Rectal smooth muscle tissue (tissue), 1 donor: Measurements from ENCODE around the gene AKT3.
"Not testable (repeated sequence)": the region's sequence is repeated elsewhere in the genome, so short reads cannot be mapped to it uniquely, and the experiment has no call there.

Experiments
- H3K27ac ChIP-seq: one replicate; pipeline ENCODE4 v1.7.0; 2013; ENCODE audit warnings: low read depth, low read length, inconsistent platforms
- H3K27me3 ChIP-seq: one replicate; pipeline ENCODE4 v1.7.0; 2013; ENCODE audit warnings: low read length; ENCODE audit not compliant: control insufficient read depth, insufficient read depth
- H3K36me3 ChIP-seq: one replicate; pipeline ENCODE4 v1.7.0; 2013; ENCODE audit warnings: low read length; ENCODE audit not compliant: control insufficient read depth, insufficient read depth
- H3K4me1 ChIP-seq: one replicate; pipeline ENCODE4 v1.7.0; 2013; ENCODE audit warnings: low read length; ENCODE audit not compliant: control insufficient read depth, insufficient read depth
- H3K4me3 ChIP-seq: one replicate; pipeline ENCODE4 v1.7.0; 2013; ENCODE audit warnings: low read length
- H3K9ac ChIP-seq: one replicate; pipeline ENCODE4 v1.7.0; 2013; ENCODE audit warnings: low read length

The AKT3 gene

GRCh38 chr1:243834130-243834529 is 15.9 kb downstream of the AKT3 start:
- Histone ChIP-seq H3K27me3 (no peaks in the 10 kb centered on the region), H3K4me1 (peaks cover 4% of the 10 kb centered on the region), H3K9ac (no peak overlapping the region), H3K4me3 (no peak overlapping the region), H3K36me3 (no peaks in the 10 kb centered on the region), H3K27ac (no peak overlapping the region)

- H3K27ac ChIP-seq: no peak overlapping the region
- H3K36me3 ChIP-seq: no peaks in the 10 kb centered on the region
- peaks cover 4% of the 10 kb centered on the region for H3K4me1 ChIP-seq
- no peaks in the 10 kb centered on the region for H3K27me3 ChIP-seq
- H3K4me3 ChIP-seq: no peak overlapping the region
- H3K9ac ChIP-seq: no peak overlapping the region
Measured at GRCh38 chr1:243831463-243831862, 18.6 kb downstream of the AKT3 start.

GRCh38 chr1:243827206-243827605 is 22.8 kb downstream of the AKT3 start:
- H3K4me3 ChIP-seq: no peak overlapping the region
- no peak overlapping the region for H3K9ac ChIP-seq
- peaks cover 4% of the 10 kb centered on the region for H3K4me1 ChIP-seq
- no peak overlapping the region for H3K27ac ChIP-seq
- no peaks in the 10 kb centered on the region for H3K36me3 ChIP-seq
- H3K27me3 ChIP-seq: no peaks in the 10 kb centered on the region

GRCh38 chr1:243824907-243825306 is 25.1 kb downstream of the AKT3 start:
- not testable (repeated sequence) for H3K4me3 ChIP-seq, H3K27ac ChIP-seq, H3K27me3 ChIP-seq, H3K9ac ChIP-seq, H3K36me3 ChIP-seq, H3K4me1 ChIP-seq

- Histone ChIP-seq H3K4me3 (no peak overlapping the region), H3K9ac (no peak overlapping the region), H3K27ac (no peak overlapping the region), H3K4me1 (no peaks in the 10 kb centered on the region), H3K36me3 (no peaks in the 10 kb centered on the region), H3K27me3 (no peaks in the 10 kb centered on the region)
Measured at GRCh38 chr1:243821177-243821680, 28.8 kb downstream of the AKT3 start.

- H3K4me1 ChIP-seq: no peaks in the 10 kb centered on the region
- no peak overlapping the region for H3K27ac ChIP-seq
- no peaks in the 10 kb centered on the region for H3K36me3 ChIP-seq
- H3K27me3 ChIP-seq: no peaks in the 10 kb centered on the region
- no peak overlapping the region for H3K4me3 ChIP-seq
- no peak overlapping the region for H3K9ac ChIP-seq
Measured at GRCh38 chr1:243819438-243819839, 30.6 kb downstream of the AKT3 start.

GRCh38 chr1:243818978-243819377 is 31.1 kb downstream of the AKT3 start:
- no peak overlapping the region for H3K4me3 ChIP-seq
- H3K4me1 ChIP-seq: no peaks in the 10 kb centered on the region
- no peak overlapping the region for H3K27ac ChIP-seq
- H3K9ac ChIP-seq: no peak overlapping the region
- no peaks in the 10 kb centered on the region for H3K36me3 ChIP-seq
- no peaks in the 10 kb centered on the region for H3K27me3 ChIP-seq

GRCh38 chr1:243814718-243815117 is 35.3 kb downstream of the AKT3 start:
- Histone ChIP-seq H3K4me3 (no peak overlapping the region), H3K36me3 (no peaks in the 10 kb centered on the region), H3K4me1 (no peaks in the 10 kb centered on the region), H3K27me3 (no peaks in the 10 kb centered on the region), H3K27ac (no peak overlapping the region), H3K9ac (no peak overlapping the region)

- not testable (repeated sequence) for H3K36me3 ChIP-seq, H3K9ac ChIP-seq, H3K27me3 ChIP-seq, H3K4me3 ChIP-seq, H3K4me1 ChIP-seq, H3K27ac ChIP-seq
Measured at GRCh38 chr1:243807346-243807745, 42.7 kb downstream of the AKT3 start.

GRCh38 chr1:243806310-243806709 is 43.7 kb downstream of the AKT3 start:
- H3K9ac ChIP-seq: no peak overlapping the region
- H3K4me1 ChIP-seq: no peaks in the 10 kb centered on the region
- H3K36me3 ChIP-seq: no peaks in the 10 kb centered on the region

GRCh38 chr1:243802736-243803135 is 47.3 kb downstream of the AKT3 start:
- H3K4me1 ChIP-seq: no peaks in the 10 kb centered on the region
- H3K36me3 ChIP-seq: no peaks in the 10 kb centered on the region
- no peak overlapping the region for H3K9ac ChIP-seq
- H3K27ac ChIP-seq: no peak overlapping the region
- H3K4me3 ChIP-seq: no peak overlapping the region
- H3K27me3 ChIP-seq: no peaks in the 10 kb centered on the region

More at GRCh38 chr1:243806310-243806709, 43.7 kb downstream of the AKT3 start:
- Histone ChIP-seq H3K4me3 (no peak overlapping the region), H3K27ac (no peak overlapping the region), H3K27me3 (no peaks in the 10 kb centered on the region)

- Histone ChIP-seq H3K4me1 (no peaks in the 10 kb centered on the region), H3K27me3 (no peaks in the 10 kb centered on the region), H3K36me3 (no peaks in the 10 kb centered on the region), H3K27ac (no peak overlapping the region), H3K4me3 (no peak overlapping the region), H3K9ac (no peak overlapping the region)
Measured at GRCh38 chr1:243801378-243801777, 48.7 kb downstream of the AKT3 start.

- Histone ChIP-seq H3K9ac (no peak overlapping the region), H3K36me3 (no peaks in the 10 kb centered on the region), H3K27me3 (no peaks in the 10 kb centered on the region), H3K27ac (no peak overlapping the region), H3K4me3 (no peak overlapping the region), H3K4me1 (no peaks in the 10 kb centered on the region)
Measured at GRCh38 chr1:243799908-243800307, 50.1 kb downstream of the AKT3 start.
